Suppressor macrophage (primary cell): Measurements from ENCODE around the gene DNAH11.
A peak's percentile ranks its signal among the peaks of the same experiment; 100 is the strongest.
"Not testable (repeated sequence)": the region's sequence is repeated elsewhere in the genome, so short reads cannot be mapped to it uniquely, and the experiment has no call there.

ENCODE experiments used
- DNase-seq, 4 experiments: peaks; one replicate each; pipeline ENCODE4 v3.0.0-alpha.2; 2020 to 2022

DNAH11 gene

DNA sequence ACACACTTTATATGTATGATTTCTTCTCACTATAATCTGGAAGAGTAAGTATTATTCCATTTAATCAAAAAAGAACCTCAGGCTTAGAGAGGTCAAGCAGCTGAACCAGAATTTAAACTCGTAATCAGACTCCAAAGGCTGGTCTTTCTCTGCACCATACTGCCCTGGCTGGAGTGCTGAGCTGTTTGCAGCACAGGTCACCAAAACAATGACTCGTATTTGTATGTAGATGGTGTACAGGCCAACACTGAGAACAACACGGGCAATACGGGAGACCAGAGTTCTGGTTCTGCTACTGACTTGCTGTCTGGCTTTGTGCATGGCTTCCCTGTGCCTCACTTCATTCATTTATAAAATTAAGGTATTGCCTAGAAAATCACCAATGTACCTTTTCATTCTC, 344.9 kb downstream of the DNAH11 start:
- no peak for DNase-seq

DNA sequence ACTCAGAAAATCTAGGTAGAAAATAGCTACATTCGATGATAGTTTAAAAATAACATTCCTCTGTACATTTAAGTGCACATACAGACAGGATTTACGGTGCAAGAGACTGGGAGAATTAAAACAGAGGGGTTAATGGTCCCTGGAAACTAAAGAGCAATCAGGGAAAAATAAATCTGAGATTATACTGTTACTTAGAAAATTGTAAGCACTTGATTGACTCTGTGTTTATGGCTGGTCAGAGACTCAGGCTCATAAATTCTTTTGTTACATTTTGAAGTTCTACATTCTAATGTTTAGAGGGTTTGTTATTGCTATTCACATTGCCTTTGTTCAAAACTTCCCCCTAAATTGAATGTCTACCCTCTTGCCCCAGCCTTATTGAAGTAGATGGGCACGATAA, 348.5 kb downstream of the DNAH11 start:
- DNase-seq = no peak

DNA sequence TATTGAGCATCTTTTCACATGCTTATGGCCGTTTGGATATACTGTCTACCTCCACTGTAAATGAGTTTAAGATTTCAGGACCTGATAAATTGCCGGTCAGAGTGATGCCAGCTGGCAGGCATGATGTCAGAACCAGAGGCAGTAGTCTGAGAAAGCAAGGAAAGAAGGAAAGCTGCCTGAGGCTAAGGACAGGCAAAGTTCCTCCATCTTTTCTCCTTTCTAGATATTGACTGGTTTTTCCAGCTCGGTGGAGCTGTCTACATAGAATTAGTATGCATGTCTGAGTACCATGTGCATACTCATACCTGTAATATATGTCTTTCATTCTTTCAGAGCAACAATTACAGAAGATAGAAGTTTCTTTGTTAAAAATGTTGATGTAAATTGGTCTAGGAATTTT, 350.6 kb downstream of the DNAH11 start:
- no peak for DNase-seq

DNA sequence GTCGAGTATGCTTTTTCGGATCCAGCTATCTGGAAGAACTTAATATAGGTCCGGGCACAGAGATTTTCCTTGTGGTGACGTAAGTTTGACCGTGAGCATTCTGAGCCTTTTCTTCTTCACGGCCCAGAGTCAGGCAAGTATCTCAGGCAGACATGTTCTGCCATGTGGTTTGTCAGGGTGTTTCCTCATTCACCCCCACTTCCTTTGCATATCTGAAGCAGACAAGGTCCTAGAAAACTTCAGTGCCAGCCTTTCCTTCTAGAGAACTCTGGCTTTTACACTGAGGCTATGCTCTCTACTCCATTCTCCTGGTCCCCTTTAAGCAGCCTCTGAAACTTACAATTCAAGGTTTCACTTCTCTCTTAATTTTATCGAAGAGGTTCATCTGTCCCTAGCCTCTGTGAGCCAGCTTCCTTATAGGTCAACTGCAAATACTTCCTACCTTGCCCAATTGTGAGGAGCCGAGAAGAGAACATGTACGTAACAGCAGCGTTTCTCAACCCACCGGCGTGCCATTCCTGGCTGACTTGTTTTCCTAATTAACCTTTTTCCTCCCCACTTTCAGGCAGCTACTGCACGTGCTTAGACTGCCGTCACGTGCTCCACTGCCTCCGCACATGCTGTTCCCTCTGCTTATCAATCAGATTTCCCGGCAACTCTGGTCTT, 355.6 kb downstream of the DNAH11 start:
- peak; percentile 54 to 75 (median 58) for DNase-seq

DNA sequence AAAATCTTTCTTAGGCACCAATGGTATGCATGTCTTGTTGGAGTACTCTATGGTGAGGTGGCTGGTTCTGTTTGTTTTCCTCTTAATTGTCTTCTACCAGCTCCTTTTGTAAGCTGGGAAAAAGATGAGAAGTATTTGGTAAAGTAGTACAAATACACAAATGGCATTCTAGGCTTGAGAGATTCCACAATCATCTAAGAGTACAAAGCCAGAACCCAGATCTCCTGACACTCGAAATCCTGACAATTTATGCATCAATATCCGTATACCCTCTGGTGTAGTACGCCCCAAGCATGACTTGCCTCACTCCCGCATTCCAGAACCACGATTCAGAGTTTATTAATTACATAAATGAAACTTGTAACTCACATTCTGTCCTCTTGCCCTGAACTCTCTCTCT, 359.4 kb downstream of the DNAH11 start:
- DNase-seq = no peak

DNA sequence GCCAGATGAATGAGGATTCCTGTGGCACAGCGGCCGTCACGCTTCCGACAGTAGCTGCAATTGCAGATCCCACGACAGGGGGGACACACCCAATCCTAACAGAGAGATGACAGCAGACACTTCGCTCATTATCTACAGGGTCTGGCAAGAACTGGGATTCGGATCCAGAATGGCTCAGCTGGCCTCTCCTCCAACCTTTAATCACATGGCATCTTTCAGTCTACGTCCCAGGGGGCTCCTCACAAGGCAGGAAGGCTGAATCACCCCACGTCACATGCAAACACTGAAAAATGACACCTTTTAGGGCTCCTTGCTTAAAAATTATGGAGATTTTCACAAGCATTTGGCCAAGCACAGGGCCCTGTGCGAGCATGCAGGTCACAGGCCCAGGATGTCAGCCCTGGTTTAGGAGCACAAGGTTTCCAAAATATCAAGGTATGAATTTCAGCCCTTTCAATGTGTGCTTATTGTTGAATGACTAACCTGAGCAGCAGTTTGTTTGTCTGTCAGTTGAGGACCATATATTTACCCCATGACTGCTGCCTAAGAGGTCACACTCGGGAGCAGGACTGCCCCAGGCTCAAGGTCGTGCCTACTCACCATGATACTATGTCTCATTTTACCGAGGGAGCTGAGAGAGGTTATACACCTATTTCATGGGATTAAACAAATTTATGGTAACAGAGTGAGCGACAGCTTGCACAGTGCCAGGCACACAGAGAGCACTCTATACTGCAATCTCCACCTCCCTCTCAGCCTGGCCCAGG, 360.4 kb downstream of the DNAH11 start:
- DNase-seq = no peak

DNA sequence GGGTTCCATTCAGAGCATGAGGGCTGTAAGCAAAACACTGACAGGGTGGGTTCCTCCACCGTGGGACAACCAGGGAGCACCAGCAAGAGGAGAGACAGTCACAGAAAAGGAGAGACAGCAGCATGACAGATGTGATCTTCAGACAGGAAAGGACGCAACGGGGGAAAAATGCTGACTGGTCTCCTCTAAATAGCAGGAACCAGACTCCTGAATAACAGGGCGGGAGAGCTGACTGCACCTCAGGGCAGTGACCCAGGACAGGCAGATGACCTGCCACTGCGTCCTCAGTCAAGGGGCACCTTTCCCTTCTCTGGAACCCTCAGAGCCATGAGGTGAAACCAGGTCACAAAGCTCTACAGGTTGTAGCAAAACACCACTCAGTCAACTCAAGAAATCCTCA, 365.9 kb downstream of the DNAH11 start:
- DNase-seq = no peak

DNA sequence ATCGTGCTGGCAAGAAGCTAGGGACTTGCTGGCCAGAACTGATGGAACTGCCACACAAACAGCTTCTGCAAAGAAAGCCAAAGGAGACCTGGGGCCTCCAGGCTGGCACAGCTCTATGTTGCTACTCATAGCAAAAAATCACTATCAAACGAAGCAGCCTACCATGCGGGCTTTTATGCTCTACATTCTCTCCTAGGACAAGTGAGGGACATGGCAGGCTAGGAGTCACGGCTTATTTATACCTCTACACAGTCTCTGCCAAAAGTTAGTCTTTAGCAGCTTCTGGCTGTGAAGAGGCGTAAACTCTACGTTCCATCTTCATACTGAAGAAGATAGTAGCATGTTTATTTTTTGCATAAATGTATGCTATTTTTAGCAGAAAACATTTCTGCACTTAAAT, 367.4 kb downstream of the DNAH11 start:
- DNase-seq = no peak

DNA sequence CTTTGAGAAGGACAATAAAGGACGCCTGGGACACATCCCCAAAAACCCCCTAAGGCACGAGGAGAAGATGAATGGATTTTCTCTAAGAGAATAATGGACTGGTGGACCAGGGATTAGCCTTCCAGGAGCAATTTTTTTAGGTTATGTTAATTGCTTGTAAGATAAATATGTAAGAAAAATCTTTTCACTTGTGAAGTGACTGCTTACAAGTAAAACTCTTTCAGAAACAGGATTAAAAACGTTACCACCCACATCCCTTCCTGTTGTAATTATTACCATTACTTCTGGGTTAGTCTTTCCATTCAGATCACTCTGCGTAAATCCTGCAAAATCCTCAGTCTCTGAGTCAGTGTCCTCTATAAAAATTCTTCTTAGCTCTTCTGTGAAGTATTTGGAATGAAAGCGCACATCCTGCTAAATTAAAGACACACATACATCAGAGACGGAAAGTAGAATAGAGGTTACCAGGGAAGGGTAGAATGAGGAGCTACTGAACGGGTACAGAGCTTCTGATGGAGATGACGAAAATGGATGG, 368.6 kb downstream of the DNAH11 start:
- DNase-seq = no peak

DNA sequence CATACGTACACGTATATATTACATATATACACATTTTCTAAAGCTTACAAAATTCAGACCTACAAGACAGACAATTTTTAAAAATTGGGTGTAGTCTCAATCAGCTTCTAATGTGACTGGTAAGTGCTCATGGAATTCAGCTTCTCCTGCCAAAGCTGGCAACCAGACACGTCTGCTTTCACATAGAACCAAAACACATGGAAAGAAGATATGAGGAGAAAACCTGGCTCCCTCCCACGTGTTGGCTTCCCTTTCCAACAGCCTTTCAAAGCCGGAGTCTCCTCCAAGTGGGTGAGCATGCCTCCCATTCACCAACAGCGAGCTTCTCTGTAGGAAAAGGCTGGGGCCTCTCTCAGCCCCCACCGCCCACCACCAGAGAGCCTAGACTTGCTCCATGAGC, 369.5 kb downstream of the DNAH11 start:
- no peak for DNase-seq

DNA sequence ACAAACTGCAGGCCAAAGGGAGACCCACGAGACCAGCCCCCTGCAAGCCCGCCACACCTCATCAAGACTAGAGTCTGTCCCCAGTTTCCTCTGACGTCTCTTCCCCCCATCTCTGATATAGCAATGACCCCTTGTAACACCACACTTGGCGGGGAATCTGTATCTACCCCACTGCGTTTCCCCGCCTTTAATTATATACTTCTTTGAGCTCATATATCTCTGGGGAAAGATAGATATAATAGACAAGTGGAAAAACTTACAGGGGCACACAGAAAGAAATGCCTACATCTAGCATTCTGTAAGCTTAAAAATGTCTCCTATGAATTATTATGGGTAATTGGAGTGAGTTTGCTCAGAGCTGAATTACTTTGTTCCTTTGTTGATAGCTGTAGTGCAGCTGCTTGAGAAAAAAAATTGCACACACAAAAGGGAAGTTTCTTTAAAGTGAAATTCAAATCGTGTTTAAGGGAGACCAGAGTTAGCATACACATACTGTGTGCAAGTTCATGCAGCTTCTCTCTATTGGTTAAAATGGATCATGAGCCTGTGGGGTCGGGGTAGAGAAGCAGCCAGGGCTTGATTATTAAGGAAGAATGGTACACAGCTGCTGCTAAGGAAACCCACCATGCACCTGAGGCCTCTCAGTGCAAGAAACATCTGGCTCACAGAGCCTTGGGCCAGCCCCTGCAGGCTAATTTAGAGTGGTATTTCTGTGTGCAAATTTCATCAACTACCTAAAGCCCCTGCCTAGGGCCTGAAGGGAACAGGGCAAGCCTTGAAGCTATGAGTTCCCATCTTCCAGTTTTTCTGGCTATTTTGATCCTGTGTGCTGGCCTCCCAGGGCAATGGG, 370.3 kb downstream of the DNAH11 start:
- DNase-seq = no peak

DNA sequence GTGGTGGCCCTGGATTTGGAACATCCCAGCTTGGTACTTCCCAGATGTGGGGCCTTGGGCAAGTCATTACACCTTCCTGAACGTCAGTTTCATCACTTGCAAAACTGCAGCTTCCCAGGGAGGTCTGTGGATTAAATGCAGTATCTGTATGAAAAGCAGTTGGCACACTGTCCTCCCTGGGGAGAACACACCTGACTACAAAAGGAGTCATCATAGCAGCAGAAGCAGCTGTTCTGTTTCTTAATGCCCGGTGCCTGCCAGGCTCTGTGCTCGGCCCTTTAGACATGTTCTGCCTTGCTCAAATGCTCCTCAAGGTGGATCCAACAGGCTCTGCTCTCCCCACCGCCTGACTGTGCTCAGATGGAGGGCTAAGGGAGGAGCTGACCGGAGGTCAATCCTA, 371.8 kb downstream of the DNAH11 start:
- no peak for DNase-seq

DNA sequence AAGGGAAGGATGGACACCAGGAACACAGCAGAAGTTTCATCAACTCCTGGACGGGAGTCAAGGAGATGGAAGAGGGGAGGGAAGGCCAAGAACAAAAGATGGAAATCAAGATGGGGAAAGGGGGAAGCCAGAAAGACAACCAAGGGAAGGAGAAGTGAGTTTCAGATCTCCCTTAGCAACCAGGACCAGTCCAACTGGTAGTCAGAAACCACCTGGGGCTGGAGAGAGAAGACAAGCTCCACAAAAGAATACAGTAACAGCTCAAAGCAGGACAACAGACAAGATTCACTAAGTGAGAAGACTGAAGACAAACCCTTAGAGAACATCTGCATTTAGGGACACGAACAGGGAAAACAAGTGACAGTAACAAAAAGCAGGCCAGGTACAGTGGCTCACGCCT, 372.3 kb downstream of the DNAH11 start:
- no peak for DNase-seq

DNA sequence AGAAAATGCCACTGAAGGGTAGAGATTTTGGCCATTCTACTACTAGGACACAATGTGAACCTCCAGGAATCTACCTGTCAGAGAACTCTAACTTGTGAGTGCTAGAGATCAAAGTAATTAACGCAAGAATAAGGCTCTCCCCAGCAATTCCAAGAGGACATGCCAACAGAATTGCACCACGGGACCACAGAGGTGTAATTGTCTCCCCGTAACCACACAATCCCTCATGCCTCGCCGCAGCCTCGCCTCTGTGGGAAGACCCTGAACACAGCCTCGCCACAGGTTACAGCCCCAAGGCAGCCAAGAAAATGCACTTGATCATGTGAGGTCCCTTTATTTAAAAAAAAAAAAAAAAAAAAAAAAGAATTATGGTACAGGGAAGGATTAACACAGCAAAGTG, 373.3 kb downstream of the DNAH11 start:
- DNase-seq = no peak

DNA sequence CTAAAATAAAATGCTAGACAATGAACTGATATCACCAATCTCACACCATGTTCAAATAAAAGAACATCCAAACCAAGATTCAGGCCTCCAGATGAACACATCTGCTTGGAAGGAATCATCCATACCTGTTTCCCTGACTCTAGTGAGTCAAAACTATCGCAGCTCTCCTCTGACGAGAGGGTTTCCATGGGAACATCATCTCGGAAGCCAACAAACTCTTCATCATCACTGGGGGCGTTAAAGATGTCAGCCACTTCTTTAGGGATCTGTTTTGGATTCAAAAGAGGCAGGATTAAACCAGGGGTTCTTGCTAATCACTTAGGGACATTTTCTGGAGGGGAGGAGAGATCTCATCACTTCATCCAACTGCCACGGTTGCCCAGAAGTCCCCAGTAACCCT, 373.8 kb downstream of the DNAH11 start:
- no peak for DNase-seq

DNA sequence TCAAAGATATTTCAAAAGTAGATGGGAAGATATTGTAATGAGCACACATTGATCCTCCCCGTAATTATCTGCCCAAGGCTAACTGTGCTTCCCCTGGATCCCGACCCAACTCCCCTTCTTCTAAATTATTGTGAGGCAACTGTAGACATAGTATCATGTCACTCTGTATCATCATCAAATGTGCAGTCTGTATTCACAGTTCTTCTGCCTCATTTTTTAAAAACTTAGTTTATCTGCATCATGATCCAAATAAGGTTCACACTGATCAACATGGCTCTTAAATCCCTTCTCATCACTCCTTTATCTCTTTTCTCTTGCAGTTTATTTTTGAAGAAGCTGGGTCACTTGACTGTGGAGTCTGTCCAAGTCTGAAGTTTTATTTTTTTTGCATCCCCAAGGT, 375.4 kb downstream of the DNAH11 start:
- DNase-seq = no peak

DNA sequence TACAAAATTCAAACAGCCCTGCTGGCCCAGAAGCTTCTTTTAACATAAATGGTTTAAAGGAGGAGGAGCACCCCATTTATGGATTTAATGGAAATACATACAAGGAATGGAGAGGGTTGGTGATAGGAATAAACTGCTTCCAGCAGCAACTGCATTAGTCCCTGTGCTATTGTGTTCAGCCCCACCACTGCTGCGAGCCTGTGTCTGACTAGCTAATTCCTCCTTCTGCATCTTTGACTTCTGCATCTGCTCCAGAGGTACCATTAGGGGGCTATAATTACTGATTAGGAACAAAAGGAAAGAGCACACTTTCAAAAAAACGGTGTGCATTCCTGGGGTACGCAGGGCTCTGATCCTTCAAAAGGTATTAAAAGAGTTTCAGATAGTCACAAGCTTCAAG, 378.1 kb downstream of the DNAH11 start:
- no peak for DNase-seq

DNA sequence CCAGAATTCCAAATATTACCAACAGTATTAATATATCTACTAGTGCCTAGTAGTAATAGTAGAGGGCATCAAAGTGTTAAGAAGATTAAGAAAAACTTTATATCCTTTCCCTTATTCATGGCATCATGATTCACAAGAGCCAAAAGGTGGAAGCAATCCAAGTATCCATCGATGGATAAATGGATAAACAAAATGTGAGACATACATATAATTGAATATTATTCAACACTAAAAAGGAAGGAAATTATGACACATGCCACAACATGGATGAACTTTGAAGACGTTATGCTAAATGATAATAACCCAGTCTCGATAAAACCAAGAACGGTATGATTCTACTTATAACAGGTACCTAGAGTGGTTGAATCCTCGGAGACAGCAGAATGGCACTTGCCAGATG, 379.8 kb downstream of the DNAH11 start:
- DNase-seq = no peak

DNA sequence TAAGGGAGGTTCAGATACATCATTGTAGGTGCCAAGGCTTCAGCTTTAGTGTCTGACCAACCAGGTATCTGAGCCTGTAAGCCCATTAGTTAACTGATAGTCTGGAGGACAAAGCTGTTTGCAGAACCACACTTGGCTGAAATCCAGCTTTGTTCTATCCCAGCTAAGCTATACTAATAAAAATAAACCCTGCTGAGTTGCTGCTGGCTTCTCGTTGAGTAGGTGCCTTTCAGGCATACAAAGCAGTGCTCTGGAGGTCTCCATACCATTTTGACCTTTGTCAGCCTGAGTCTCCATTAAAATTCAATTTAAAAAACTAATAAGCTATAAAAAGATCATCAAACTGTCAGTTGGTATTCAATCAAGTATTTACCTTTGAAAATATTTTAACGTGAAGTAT, 380.8 kb downstream of the DNAH11 start:
- no peak for DNase-seq

DNA sequence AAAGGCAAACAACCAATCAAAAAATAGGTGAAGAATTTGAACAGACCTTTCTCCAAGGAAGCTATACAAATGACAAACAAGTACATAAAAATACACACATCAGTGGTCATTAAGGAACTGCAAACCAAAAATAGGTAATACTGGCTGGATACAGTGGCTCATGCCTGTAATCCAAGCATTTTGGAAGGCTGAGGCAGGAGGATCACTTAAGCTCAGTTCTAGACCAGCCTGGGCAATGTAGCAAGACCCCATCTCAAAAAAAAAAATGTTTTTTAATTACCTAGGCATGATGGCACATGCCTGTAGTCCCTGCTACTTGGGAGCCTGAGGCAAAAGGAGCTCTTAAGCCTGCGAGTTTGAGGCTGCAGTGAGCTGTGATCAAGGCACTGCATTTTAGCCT, 383.6 kb downstream of the DNAH11 start:
- DNase-seq = no peak

DNA sequence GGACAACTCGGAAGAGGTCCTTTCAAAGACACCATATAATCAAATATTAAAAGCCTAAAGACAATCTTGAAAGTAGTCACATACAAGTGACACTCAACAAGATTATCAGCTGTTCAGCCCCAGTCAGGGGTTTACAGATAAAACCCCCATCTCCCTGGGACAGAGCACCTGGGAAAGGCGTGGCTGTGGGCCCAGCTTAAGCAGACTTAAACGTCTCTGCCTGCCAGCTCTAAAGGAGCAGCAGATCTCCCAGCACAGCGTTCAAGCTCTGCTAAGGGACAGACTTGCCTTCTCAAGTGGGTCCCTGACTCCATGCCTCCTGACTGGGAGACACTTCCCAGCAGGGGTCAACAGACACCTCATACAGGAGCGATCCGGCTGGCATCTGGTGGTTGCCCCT, 384.9 kb downstream of the DNAH11 start:
- no peak for DNase-seq

DNA sequence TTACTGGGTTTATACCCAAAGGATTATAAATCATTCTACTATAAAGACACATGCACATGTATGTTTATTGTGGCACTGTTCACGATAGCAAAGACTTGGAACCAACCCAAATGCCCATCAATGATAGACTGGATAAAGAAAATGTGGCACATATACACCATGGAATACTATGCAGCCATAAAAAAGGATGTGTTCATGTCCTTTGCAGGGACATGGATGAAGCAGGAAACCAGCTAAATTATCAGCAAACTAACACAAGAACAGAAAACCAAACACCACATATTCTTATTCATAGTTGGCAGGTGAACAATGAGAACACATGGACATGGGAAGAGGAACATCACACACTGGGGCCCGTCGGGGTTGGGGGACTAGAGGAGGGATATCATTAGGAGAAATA, 390.5 kb downstream of the DNAH11 start:
- DNase-seq = not testable (repeated sequence)

DNA sequence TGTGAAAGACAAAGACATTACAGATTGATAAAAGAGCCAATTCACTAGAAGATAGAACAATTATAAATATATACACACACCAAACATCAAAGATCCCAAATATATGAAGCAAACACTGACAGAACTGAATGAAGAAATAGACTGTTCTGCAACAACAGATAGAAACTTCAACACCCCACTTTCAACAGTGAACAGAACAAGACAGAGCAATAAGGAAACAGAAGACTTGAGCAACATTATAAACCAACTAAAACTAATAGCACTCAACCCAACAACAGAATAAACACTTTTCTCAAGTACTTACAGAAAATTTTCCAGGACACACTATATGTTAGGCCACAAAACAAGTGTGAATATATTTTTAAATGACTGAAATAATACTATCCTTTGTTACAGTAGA, 392.0 kb downstream of the DNAH11 start:
- peak in 2 of 4 experiments; percentile 27 to 33 for DNase-seq
